ENCODE data around the gene CPLANE2. TPM values are rescaled to one million over a fixed set of nuclear protein-coding genes. Genes with fewer than 3 reads are reported as not detected.
A peak's percentile ranks its signal among the peaks of the same experiment; 100 is the strongest.
"Not testable (repeated sequence)": the region's sequence is repeated elsewhere in the genome, so short reads cannot be mapped to it uniquely, and the experiment has no call there.

The CPLANE2 gene
- total and polyA plus RNA-seq, 12 donors = 2.2 to 11.1 (median 6.8) TPM

- intact Hi-C loops (cut with DNase I) = loop anchor here in 7 of 10 donors (5.0 to 10.0 kb wide), 4 partner anchors 103 to 167 kb away; partner anchors contain the start of genes FBXO42 (in 3 of the 7) and SZRD1 (in 2 of the 7)
- DNase-seq (peak; percentile 71 to 83), ATAC-seq (peak; percentile 56 to 85 (median 77))
- Histone ChIP-seq H3K27me3 (no peaks in the 10 kb centered on the region), H3K36me3 (peaks cover 0 to 56% (median 11%) of the 10 kb centered on the region in 9 donors), H3K4me1 (peaks cover 26 to 72% (median 58%) of the 10 kb centered on the region in 9 donors), H3K9me3 (no peaks in the 10 kb centered on the region), H3K4me3 (no peak overlapping the region), H3K27ac (peak overlapping the region; percentile 50 to 97 (median 72))
- 17 to 23% methylated on average over 7 of the region's 7 CpGs for WGBS, 2 donors
- TF ChIP-seq CTCF (IDR thresholded peaks at IDR 0.05) = no peak
Observed at GRCh38 chr1:16248603-16249516, 11.9 kb upstream of the CPLANE2 start.

DNA sequence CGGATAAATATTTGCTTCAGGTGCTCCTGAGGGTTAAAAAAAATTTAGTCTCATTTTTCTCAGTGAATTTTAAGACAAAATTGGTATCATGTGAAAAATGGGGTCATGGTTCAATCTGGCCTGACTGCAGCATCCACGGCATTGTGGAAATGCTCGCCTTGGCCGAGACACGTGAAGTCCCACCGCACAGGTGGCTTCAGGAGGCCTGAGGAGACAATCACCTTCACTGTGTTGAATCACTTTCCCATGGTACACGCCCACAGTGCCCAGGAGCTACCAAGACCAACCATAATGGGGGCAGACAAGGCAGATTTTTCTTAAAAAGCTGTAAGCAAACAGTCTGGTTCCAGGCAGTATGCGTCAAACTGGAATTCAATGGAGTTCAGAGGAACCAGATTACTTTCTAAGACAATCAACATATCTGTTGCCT, 11.0 kb upstream of the CPLANE2 start:
- H3K36me3 ChIP-seq = peaks cover 0 to 48% (median 11%) of the 10 kb centered on the region in 9 donors
- H3K9me3 ChIP-seq = no peaks in the 10 kb centered on the region
- DNase-seq (no peak), ATAC-seq (peak in 2 of 8 donors; percentile 1 to 19)
- H3K27ac ChIP-seq = peak overlapping the region; percentile 50 to 97 (median 72)
- H3K27me3 ChIP-seq = no peaks in the 10 kb centered on the region
- no peak for TF ChIP-seq CTCF (IDR thresholded peaks at IDR 0.05)
- H3K4me3 ChIP-seq = no peak overlapping the region
- H3K4me1 ChIP-seq = peaks cover 26 to 71% (median 54%) of the 10 kb centered on the region in 9 donors
- intact Hi-C loops (cut with DNase I) = loop anchor here in 7 of 10 donors (5.0 to 10.0 kb wide), 4 partner anchors 104 to 166 kb away; partner anchors contain the start of genes FBXO42 (in 3 of the 7) and SZRD1 (in 2 of the 7)
- WGBS, 2 donors = 85 to 88% methylated on average over 8 of the region's 8 CpGs

- H3K4me3 ChIP-seq = no peak overlapping the region
- peaks cover 0 to 42% (median 11%) of the 10 kb centered on the region in 9 donors for H3K36me3 ChIP-seq
- DNase-seq (no peak), ATAC-seq (no peak)
- WGBS, 2 donors = 83 to 93% methylated on average over 2 of the region's 2 CpGs
- intact Hi-C loops (cut with DNase I) = loop anchor here in 7 of 10 donors (5.0 to 10.0 kb wide), 4 partner anchors 105 to 165 kb away; partner anchors contain the start of genes FBXO42 (in 3 of the 7) and SZRD1 (in 2 of the 7)
- no peaks in the 10 kb centered on the region for H3K9me3 ChIP-seq
- H3K4me1 ChIP-seq = peaks cover 26 to 71% (median 54%) of the 10 kb centered on the region in 9 donors
- no peaks in the 10 kb centered on the region for H3K27me3 ChIP-seq
- peak overlapping the region in 9 of 10 donors; percentile 50 to 97 (median 74) for H3K27ac ChIP-seq
- no peak for TF ChIP-seq CTCF (IDR thresholded peaks at IDR 0.05)
Observed at GRCh38 chr1:16247441-16247840, 10.5 kb upstream of the CPLANE2 start.

- Histone ChIP-seq H3K27ac (peak overlapping the region in 9 of 10 donors; percentile 50 to 97 (median 74)), H3K27me3 (no peaks in the 10 kb centered on the region), H3K4me1 (peaks cover 26 to 71% (median 54%) of the 10 kb centered on the region in 9 donors), H3K36me3 (peaks cover 0 to 37% (median 8%) of the 10 kb centered on the region in 9 donors), H3K9me3 (no peaks in the 10 kb centered on the region), H3K4me3 (no peak overlapping the region)
- peak in 7 of 8 donors; percentile 10 to 49 (median 40) for ATAC-seq
- 56 to 68% methylated on average over 5 of the region's 5 CpGs for WGBS, 2 donors
- DNase-seq = peak in 1 of 2 donors; percentile 22
- intact Hi-C loops (cut with DNase I) = loop anchor here in 7 of 10 donors (5.0 to 10.0 kb wide), 4 partner anchors 105 to 165 kb away; partner anchors contain the start of genes FBXO42 (in 3 of the 7) and SZRD1 (in 2 of the 7)
- TF ChIP-seq CTCF (IDR thresholded peaks at IDR 0.05) = peak in 3 of 9 donors; percentile 21 to 29 (median 26)
Observed at GRCh38 chr1:16246961-16247360, 10.0 kb upstream of the CPLANE2 start.

DNA sequence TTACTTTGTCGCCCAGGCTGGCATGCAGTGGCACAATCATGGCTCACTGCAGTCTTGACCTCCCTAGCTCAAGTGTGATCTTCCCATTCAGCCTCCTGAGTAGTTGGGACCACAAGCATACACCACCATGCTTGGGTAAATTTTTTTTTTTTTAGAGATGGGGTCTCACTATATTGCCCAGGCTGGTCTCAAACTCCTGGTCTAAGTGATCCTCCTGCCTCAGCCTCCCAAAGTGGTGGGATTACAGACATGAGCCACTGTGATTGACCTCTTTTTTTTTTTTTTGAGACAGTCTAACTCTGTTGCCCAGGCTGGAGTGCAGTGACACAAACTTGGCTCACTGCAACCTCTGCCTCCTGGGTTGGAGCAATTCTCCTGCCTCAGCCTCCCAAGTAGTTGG, 9.3 kb upstream of the CPLANE2 start:
- not testable (repeated sequence) for DNase-seq, H3K9me3 ChIP-seq, H3K27me3 ChIP-seq, H3K4me3 ChIP-seq, ATAC-seq
- H3K27ac ChIP-seq = peak overlapping the region in 4 of 10 donors; percentile 74 to 97 (median 84)
- H3K4me1 ChIP-seq = peaks cover 26 to 69% (median 54%) of the 10 kb centered on the region in 9 donors
- 97 to 100% methylated on average over 1 of the region's 1 CpG for WGBS, 2 donors
- intact Hi-C loops (cut with DNase I) = loop anchor here in 7 of 10 donors (5.0 to 10.0 kb wide), 4 partner anchors 106 to 164 kb away; partner anchors contain the start of genes FBXO42 (in 3 of the 7) and SZRD1 (in 2 of the 7)
- H3K36me3 ChIP-seq = peaks cover 0 to 30% (median 2%) of the 10 kb centered on the region in 9 donors
